ENCODE measurements around the gene PRKN.

DNA sequence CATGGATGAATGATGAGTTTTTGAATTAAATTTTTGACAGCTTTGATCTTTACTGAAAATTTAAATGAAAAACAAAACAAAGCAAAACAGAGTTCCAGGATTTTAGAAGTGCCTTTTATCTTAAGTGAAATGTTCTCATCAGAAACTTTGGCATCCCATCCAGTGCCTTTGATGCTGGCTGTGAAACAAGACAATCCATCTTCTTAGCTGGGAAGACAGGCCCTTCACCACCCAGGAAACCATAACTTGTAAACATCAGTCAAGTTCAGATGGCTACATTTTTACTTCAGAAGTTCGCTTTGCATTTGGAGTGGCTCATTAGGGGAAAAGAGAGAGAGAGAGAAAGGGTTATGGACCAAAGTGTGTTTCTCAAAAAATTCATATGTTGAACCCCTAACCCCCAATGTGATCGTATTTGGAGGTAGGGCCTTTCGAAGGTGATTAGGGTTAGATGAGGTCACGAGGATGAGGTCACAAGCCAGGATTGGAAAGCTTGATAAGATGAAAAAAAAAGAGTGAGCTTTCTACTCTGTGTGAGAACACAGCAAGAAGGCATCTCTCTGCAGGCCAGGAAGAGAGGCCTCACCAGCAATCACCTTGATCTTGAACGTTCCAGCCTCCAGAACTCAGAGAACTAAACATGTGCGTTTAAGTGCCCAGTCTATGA lies 366.5 kb downstream of the PRKN start:
- TF ChIP-seq, protein P1, sequence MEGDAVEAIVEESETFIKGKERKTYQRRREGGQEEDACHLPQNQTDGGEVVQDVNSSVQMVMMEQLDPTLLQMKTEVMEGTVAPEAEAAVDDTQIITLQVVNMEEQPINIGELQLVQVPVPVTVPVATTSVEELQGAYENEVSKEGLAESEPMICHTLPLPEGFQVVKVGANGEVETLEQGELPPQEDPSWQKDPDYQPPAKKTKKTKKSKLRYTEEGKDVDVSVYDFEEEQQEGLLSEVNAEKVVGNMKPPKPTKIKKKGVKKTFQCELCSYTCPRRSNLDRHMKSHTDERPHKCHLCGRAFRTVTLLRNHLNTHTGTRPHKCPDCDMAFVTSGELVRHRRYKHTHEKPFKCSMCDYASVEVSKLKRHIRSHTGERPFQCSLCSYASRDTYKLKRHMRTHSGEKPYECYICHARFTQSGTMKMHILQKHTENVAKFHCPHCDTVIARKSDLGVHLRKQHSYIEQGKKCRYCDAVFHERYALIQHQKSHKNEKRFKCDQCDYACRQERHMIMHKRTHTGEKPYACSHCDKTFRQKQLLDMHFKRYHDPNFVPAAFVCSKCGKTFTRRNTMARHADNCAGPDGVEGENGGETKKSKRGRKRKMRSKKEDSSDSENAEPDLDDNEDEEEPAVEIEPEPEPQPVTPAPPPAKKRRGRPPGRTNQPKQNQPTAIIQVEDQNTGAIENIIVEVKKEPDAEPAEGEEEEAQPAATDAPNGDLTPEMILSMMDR (IDR thresholded peaks at IDR 0.05) = no peak
- no peak for TF ChIP-seq POLR2A (IDR thresholded peaks at IDR 0.05)
